Body of pancreas (tissue), 4 donors: ENCODE measurements around the gene DOCK2.

Source experiments
- POLR2A ChIP-seq, 3 donors: fragments of 450-650 bp; IDR thresholded peaks; one replicate each; pipeline ENCODE4 v1.6.1; 2016; ENCODE audit warnings: antibody characterized with exemption in 3 of 3, mild to moderate bottlenecking in 2 of 3
- TF ChIP-seq, protein P1 (sequence below), 7 experiments: fragments of 450-650 bp in 4 of 7; fragments of 200-600 bp in 3 of 7; sonication (generic) in 3 of 7; IDR thresholded peaks; one replicate each; pipeline ENCODE4 v1.5.1; 2016 to 2019; ENCODE audit warnings: antibody characterized with exemption in 7 of 7

DNA sequence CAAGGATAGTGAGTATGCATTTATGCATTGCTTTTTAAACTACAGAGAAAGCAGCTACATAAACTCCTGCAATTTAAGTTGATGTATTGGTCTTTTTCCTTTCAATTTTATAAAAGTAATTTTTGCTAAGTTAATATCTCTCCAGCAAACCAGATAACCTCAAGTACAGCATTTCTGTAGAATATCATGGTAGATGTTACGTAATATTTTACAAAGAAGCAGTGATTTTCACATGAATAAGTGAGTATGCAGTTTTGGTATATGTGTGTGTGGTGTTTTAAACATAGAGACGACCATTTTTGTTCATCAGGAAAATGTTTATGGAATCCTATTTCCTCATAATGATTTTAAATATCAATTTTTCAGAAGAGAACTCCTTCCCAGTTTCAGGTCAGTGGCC is 224.4 kb downstream of the DOCK2 start:
- TF ChIP-seq POLR2A (IDR thresholded peaks at IDR 0.05), result no peak
- TF ChIP-seq, protein P1, sequence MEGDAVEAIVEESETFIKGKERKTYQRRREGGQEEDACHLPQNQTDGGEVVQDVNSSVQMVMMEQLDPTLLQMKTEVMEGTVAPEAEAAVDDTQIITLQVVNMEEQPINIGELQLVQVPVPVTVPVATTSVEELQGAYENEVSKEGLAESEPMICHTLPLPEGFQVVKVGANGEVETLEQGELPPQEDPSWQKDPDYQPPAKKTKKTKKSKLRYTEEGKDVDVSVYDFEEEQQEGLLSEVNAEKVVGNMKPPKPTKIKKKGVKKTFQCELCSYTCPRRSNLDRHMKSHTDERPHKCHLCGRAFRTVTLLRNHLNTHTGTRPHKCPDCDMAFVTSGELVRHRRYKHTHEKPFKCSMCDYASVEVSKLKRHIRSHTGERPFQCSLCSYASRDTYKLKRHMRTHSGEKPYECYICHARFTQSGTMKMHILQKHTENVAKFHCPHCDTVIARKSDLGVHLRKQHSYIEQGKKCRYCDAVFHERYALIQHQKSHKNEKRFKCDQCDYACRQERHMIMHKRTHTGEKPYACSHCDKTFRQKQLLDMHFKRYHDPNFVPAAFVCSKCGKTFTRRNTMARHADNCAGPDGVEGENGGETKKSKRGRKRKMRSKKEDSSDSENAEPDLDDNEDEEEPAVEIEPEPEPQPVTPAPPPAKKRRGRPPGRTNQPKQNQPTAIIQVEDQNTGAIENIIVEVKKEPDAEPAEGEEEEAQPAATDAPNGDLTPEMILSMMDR (IDR thresholded peaks at IDR 0.05), result no peak
